Liver (tissue), 9 donors: ENCODE data around the gene TREX2. TPM values are rescaled to one million over a fixed set of nuclear protein-coding genes. Genes with fewer than 3 reads are reported as not detected.

Experiments
- DNase-seq: peaks from one replicate; pipeline ENCODE4 v3.0.0-alpha.2; 2017; ENCODE audit warnings: low spot score
- H3K27ac ChIP-seq, 2 donors: one replicate each; pipeline ENCODE4 v1.7.0; 2013; ENCODE audit warnings: inconsistent platforms in 2 of 2, low read length in 2 of 2, control low read depth in 1 of 2, low read depth in 1 of 2, mild to moderate bottlenecking in 1 of 2
- H3K27me3 ChIP-seq, 4 donors: one replicate each; pipeline versions ENCODE4 v1.6.1 to v1.7.0; 2013; ENCODE audit warnings: low read length in 3 of 4, inconsistent platforms in 1 of 4, mild to moderate bottlenecking in 1 of 4, moderate library complexity in 1 of 4; ENCODE audit not compliant: control insufficient read depth in 4 of 4, insufficient read depth in 4 of 4
- H3K36me3 ChIP-seq, 4 donors: one replicate each; pipeline versions ENCODE4 v1.6.1 to v1.7.0; 2013; ENCODE audit warnings: low read length in 3 of 4, mild to moderate bottlenecking in 3 of 4, low read depth in 1 of 4, moderate library complexity in 1 of 4; ENCODE audit not compliant: control insufficient read depth in 4 of 4, insufficient read depth in 3 of 4
- H3K4me1 ChIP-seq, 4 donors: one replicate each; pipeline versions ENCODE4 v1.6.1 to v1.7.0; 2013; ENCODE audit warnings: low read length in 3 of 4, mild to moderate bottlenecking in 3 of 4, moderate library complexity in 1 of 4; ENCODE audit not compliant: control insufficient read depth in 4 of 4, insufficient read depth in 4 of 4
- H3K4me3 ChIP-seq, 3 donors: one replicate each; pipeline versions ENCODE4 v1.6.1 to v1.7.0; 2013; ENCODE audit warnings: low read length in 3 of 3, control low read depth in 1 of 3, low read depth in 1 of 3, mild to moderate bottlenecking in 1 of 3
- H3K9ac ChIP-seq, 2 donors: one replicate each; pipeline ENCODE4 v1.7.0; 2013; ENCODE audit warnings: low read length in 2 of 2, mild to moderate bottlenecking in 2 of 2, moderate library complexity in 2 of 2, control low read depth in 1 of 2, low read depth in 1 of 2
- H3K9me3 ChIP-seq, 4 donors: one replicate each; pipeline versions ENCODE4 v1.6.1 to v1.7.0; 2013; ENCODE audit warnings: low read length in 3 of 4; ENCODE audit not compliant: control insufficient read depth in 4 of 4
- EGR1 ChIP-seq, 2 donors: IDR thresholded peaks; 2 replicates each; pipeline ENCODE4 v1.6.1; 2016 to 2018; ENCODE audit warnings: antibody characterized with exemption in 2 of 2, low read depth in 2 of 2
- FOXA1 ChIP-seq: IDR thresholded peaks from 2 replicates; pipeline ENCODE4 v1.6.1; 2016; ENCODE audit warnings: antibody characterized with exemption
- FOXA2 ChIP-seq: IDR thresholded peaks from 2 replicates; pipeline ENCODE4 v1.6.1; 2016; ENCODE audit warnings: antibody characterized with exemption
- GABPA ChIP-seq, 2 donors: IDR thresholded peaks in 1 of 2; conservative IDR thresholded peaks in 1 of 2; 2 replicates each; pipeline ENCODE4 v1.6.1; 2016; ENCODE audit warnings: antibody characterized with exemption in 2 of 2, mild to moderate bottlenecking in 1 of 2, moderate library complexity in 1 of 2
- HNF4A ChIP-seq, 2 donors: conservative IDR thresholded peaks; 2 replicates each; pipeline ENCODE4 v1.6.1; 2016; ENCODE audit warnings: antibody characterized with exemption in 2 of 2, mild to moderate bottlenecking in 2 of 2
- HNF4G ChIP-seq: IDR thresholded peaks from 2 replicates; pipeline ENCODE4 v1.6.1; 2016; ENCODE audit warnings: antibody characterized with exemption
- JUND ChIP-seq, 2 donors: IDR thresholded peaks; 2 replicates each; pipeline ENCODE4 v1.6.1; 2016; ENCODE audit warnings: antibody characterized with exemption in 2 of 2
- NR2F2 ChIP-seq: IDR thresholded peaks from 2 replicates; pipeline ENCODE4 v1.6.1; 2016; ENCODE audit warnings: antibody characterized with exemption
- RAD21 ChIP-seq, 2 donors: IDR thresholded peaks; 2 replicates each; pipeline ENCODE4 v1.6.1; 2016; ENCODE audit warnings: antibody characterized with exemption in 2 of 2, mild to moderate bottlenecking in 2 of 2
- RXRA ChIP-seq, 2 donors: IDR thresholded peaks; 2 replicates each; pipeline ENCODE4 v1.6.1; 2017 to 2018; ENCODE audit warnings: antibody characterized with exemption in 2 of 2, mild to moderate bottlenecking in 1 of 2
- SP1 ChIP-seq: IDR thresholded peaks from 2 replicates; pipeline ENCODE4 v1.6.1; 2018; ENCODE audit warnings: antibody characterized with exemption, mild to moderate bottlenecking
- TAF1 ChIP-seq: conservative IDR thresholded peaks from 2 replicates; pipeline ENCODE4 v1.6.1; 2016; ENCODE audit warnings: antibody characterized with exemption, mild to moderate bottlenecking
- YY1 ChIP-seq: IDR thresholded peaks from 2 replicates; pipeline ENCODE4 v1.6.1; 2016; ENCODE audit warnings: antibody characterized with exemption, mild to moderate bottlenecking
- WGBS: extraction: QIAGEN DNeasy Blood & Tissue Kit; methylation state at CpG from one replicate; pipeline ENCODE4 v1.1.7; 2013; 5-methylcytosine and 5-hydroxymethylcytosine counted together
- polyA plus RNA-seq, 2 donors: library from polyadenylated mRNA; stranded (reverse) in 1 of 2; unstranded in 1 of 2; fragments of 200-250 nt in 1 of 2; fragments of >200 nt in 1 of 2; fragmentation: Nextera tagmentation in 1 of 2; extraction: Ambion mirVana in 1 of 2; gene quantifications; one replicate each; pipeline versions ENCODE4 v1.2.1 to v1.2.3, GENCODE V29; 2013 to 2015
- total RNA-seq, 2 donors: library from RNA; depleted of rRNA; stranded (reverse); fragments of >200 nt; gene quantifications; one replicate each; pipeline ENCODE4 v1.2.3, GENCODE V29; 2014
- TF ChIP-seq, protein P1 (sequence below): fragments of 150-350 bp; IDR thresholded peaks from 2 replicates; pipeline ENCODE4 v1.5.1; 2017; ENCODE audit warnings: improper control_type of control experiment, low read depth, low read length; ENCODE audit not compliant: missing input control
- TF ChIP-seq, protein P2 (sequence below): IDR thresholded peaks from 2 replicates; pipeline ENCODE4 v1.6.1; 2016; ENCODE audit warnings: antibody characterized with exemption, mild to moderate bottlenecking
- TF ChIP-seq, protein P3 (sequence below): IDR thresholded peaks from 2 replicates; pipeline ENCODE4 v1.6.1; 2016; ENCODE audit warnings: antibody characterized with exemption
- TF ChIP-seq, protein P4 (sequence below): IDR thresholded peaks from 2 replicates; pipeline ENCODE4 v1.6.1; 2016; ENCODE audit warnings: antibody characterized with exemption
- donor health status: healthy.
- donor health status: healthy.
- donor health status: healthy.
- donor health status: healthy.
- donor health status: healthy.

Gene TREX2
- total and polyA plus RNA-seq, 4 donors: 0.13 to 1.3 (median 1.2) TPM; not detected in 1

- Histone ChIP-seq H3K36me3 (no peaks in the 10 kb centered on the region), H3K9me3 (no peaks in the 10 kb centered on the region), H3K9ac (no peak overlapping the region), H3K4me1 (peaks cover 4 to 18% (median 10%) of the 10 kb centered on the region in 4 donors), H3K4me3 (no peak overlapping the region), H3K27ac (no peak overlapping the region), H3K27me3 (no peaks in the 10 kb centered on the region)
- TF ChIP-seq FOXA2 (no peak), NR2F2 (peak; percentile 55)
- no peak for DNase-seq
- WGBS: 80% methylated on average over 9 of the region's 9 CpGs
These were observed 30.9 kb downstream of the TREX2 start for GRCh38 chrX:153414856-153415510.

DNA sequence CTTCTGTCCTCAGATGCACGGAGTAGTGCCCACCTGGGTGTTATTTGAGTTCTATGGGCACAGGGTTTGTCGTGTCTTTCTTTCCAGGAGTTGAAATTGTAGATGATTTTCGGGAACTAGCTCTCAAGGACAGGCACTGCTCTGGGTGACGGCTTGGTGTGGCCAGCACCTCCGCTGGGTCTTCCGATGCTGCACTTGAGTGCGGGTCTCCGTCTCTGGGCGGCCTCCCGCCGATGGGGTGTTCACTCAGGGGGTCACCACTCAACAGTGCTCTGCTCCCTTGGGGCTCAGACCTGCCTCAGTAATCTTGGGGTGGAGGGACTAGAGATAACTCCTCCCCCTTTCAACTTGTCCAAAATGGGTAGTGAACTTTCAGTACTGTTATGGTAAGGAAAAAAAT is 32.1 kb downstream of the TREX2 start:
- no peak overlapping the region for H3K4me3 ChIP-seq
- DNase-seq: no peak
- no peaks in the 10 kb centered on the region for H3K9me3 ChIP-seq
- H3K9ac ChIP-seq: no peak overlapping the region
- H3K27me3 ChIP-seq: no peaks in the 10 kb centered on the region
- H3K4me1 ChIP-seq: peaks cover 4 to 19% (median 10%) of the 10 kb centered on the region in 4 donors
- no peak overlapping the region for H3K27ac ChIP-seq
- 95% methylated on average over 11 of the region's 11 CpGs for WGBS
- TF ChIP-seq NR2F2 (no peak), TAF1 (no peak), GABPA (IDR thresholded peaks at IDR 0.05 in 1 of 2, conservative IDR thresholded peaks at IDR 0.05 in 1 of 2) (no peak), JUND (IDR thresholded peaks at IDR 0.05) (no peak)
- no peaks in the 10 kb centered on the region for H3K36me3 ChIP-seq

DNA sequence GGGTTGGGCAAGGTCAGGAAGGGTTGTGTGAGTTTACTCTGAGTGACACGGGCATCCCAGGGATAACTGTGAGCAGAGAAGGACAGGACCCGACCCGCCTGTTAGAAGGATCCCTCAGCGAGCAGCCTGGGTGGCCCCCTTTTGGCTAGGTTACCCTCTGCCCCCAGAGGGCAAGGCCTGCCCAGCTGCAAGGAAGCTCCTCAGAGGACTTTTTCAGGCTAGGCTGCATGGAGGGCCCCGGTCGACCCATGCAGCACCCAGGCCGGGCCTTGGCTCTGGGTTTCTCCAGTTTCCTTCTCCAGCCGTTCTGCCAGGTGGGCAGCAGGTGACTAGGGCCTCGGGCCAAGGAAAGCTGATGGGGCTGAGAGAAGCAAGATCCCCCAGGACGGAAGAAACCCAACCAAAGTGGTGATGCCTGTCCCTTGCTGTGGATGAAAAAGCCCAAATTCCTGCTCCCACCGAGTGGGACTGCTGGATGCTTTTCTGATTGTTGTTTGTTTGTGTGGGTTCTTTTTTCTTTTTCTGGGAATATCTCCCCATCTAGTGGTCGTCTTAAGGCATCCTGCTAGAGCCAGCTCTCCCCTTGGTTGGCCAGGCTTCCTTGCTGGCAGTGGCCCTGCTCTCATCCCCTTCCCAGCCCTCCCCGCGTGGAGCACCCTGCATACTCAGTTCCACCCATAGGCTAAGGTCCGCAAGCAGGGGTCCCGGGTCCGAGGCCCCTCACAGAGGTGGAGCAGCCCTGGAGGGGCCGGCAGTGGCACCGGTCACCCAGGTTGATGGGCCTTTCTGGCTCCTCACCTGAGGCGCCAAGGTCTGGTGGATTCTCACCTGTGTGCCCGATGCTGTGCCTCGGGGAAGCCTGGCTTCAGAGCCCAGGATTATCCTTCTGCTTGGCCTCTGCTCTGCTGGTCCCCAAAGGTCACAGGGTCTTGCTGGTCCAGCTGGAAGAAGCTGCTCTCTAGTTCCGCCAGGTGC is 32.8 kb downstream of the TREX2 start:
- no peak for TF ChIP-seq RXRA (IDR thresholded peaks at IDR 0.05)
- no peak for TF ChIP-seq HNF4G
- no peak for TF ChIP-seq GABPA (IDR thresholded peaks at IDR 0.05 in 1 of 2, conservative IDR thresholded peaks at IDR 0.05 in 1 of 2)
- TF ChIP-seq, protein P1, sequence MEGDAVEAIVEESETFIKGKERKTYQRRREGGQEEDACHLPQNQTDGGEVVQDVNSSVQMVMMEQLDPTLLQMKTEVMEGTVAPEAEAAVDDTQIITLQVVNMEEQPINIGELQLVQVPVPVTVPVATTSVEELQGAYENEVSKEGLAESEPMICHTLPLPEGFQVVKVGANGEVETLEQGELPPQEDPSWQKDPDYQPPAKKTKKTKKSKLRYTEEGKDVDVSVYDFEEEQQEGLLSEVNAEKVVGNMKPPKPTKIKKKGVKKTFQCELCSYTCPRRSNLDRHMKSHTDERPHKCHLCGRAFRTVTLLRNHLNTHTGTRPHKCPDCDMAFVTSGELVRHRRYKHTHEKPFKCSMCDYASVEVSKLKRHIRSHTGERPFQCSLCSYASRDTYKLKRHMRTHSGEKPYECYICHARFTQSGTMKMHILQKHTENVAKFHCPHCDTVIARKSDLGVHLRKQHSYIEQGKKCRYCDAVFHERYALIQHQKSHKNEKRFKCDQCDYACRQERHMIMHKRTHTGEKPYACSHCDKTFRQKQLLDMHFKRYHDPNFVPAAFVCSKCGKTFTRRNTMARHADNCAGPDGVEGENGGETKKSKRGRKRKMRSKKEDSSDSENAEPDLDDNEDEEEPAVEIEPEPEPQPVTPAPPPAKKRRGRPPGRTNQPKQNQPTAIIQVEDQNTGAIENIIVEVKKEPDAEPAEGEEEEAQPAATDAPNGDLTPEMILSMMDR: no peak
- TF ChIP-seq, protein P2, sequence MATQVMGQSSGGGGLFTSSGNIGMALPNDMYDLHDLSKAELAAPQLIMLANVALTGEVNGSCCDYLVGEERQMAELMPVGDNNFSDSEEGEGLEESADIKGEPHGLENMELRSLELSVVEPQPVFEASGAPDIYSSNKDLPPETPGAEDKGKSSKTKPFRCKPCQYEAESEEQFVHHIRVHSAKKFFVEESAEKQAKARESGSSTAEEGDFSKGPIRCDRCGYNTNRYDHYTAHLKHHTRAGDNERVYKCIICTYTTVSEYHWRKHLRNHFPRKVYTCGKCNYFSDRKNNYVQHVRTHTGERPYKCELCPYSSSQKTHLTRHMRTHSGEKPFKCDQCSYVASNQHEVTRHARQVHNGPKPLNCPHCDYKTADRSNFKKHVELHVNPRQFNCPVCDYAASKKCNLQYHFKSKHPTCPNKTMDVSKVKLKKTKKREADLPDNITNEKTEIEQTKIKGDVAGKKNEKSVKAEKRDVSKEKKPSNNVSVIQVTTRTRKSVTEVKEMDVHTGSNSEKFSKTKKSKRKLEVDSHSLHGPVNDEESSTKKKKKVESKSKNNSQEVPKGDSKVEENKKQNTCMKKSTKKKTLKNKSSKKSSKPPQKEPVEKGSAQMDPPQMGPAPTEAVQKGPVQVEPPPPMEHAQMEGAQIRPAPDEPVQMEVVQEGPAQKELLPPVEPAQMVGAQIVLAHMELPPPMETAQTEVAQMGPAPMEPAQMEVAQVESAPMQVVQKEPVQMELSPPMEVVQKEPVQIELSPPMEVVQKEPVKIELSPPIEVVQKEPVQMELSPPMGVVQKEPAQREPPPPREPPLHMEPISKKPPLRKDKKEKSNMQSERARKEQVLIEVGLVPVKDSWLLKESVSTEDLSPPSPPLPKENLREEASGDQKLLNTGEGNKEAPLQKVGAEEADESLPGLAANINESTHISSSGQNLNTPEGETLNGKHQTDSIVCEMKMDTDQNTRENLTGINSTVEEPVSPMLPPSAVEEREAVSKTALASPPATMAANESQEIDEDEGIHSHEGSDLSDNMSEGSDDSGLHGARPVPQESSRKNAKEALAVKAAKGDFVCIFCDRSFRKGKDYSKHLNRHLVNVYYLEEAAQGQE: no peak
- TF ChIP-seq, protein P3, sequence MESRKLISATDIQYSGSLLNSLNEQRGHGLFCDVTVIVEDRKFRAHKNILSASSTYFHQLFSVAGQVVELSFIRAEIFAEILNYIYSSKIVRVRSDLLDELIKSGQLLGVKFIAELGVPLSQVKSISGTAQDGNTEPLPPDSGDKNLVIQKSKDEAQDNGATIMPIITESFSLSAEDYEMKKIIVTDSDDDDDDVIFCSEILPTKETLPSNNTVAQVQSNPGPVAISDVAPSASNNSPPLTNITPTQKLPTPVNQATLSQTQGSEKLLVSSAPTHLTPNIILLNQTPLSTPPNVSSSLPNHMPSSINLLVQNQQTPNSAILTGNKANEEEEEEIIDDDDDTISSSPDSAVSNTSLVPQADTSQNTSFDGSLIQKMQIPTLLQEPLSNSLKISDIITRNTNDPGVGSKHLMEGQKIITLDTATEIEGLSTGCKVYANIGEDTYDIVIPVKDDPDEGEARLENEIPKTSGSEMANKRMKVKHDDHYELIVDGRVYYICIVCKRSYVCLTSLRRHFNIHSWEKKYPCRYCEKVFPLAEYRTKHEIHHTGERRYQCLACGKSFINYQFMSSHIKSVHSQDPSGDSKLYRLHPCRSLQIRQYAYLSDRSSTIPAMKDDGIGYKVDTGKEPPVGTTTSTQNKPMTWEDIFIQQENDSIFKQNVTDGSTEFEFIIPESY: no peak
- TF ChIP-seq, protein P4, sequence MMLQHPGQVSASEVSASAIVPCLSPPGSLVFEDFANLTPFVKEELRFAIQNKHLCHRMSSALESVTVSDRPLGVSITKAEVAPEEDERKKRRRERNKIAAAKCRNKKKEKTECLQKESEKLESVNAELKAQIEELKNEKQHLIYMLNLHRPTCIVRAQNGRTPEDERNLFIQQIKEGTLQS: no peak
- TF ChIP-seq YY1: no peak
- no peak for TF ChIP-seq NR2F2
- no peak for TF ChIP-seq FOXA2
- TF ChIP-seq RAD21 (IDR thresholded peaks at IDR 0.05): no peak
- no peak for TF ChIP-seq JUND (IDR thresholded peaks at IDR 0.05)
- TF ChIP-seq HNF4A (conservative IDR thresholded peaks at IDR 0.05): no peak
- no peak for TF ChIP-seq EGR1 (IDR thresholded peaks at IDR 0.05; ENCODE audit: low read depth in 2 of 2)
- TF ChIP-seq SP1: no peak
- TF ChIP-seq FOXA1: no peak
- Histone ChIP-seq H3K27ac (no peak overlapping the region), H3K9me3 (no peaks in the 10 kb centered on the region), H3K4me1 (peaks cover 4 to 19% (median 10%) of the 10 kb centered on the region in 4 donors), H3K4me3 (no peak overlapping the region), H3K9ac (no peak overlapping the region), H3K36me3 (no peaks in the 10 kb centered on the region), H3K27me3 (no peaks in the 10 kb centered on the region)
- WGBS: 81% methylated on average over 23 of the region's 23 CpGs
- no peak for DNase-seq
